ENCODE measurements around the gene HERPUD1.

DNA sequence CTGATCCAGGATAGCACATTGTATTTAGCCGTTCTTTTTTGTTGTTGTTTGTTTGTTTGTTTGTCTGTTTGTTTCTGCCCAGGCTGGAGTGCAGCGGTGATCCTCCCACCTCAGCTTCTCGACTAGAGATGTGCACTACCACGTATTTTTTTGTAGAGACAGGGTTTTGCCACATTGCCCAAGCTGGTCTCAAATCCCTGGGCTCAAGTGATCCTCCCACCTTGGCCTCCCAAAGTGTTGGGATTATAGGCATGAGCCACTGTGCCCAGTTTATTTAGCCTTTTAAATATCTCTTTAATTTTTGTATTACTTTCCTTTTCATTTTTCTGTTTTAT lies 48.2 kb downstream of the HERPUD1 start:
- TF ChIP-seq, protein P1, sequence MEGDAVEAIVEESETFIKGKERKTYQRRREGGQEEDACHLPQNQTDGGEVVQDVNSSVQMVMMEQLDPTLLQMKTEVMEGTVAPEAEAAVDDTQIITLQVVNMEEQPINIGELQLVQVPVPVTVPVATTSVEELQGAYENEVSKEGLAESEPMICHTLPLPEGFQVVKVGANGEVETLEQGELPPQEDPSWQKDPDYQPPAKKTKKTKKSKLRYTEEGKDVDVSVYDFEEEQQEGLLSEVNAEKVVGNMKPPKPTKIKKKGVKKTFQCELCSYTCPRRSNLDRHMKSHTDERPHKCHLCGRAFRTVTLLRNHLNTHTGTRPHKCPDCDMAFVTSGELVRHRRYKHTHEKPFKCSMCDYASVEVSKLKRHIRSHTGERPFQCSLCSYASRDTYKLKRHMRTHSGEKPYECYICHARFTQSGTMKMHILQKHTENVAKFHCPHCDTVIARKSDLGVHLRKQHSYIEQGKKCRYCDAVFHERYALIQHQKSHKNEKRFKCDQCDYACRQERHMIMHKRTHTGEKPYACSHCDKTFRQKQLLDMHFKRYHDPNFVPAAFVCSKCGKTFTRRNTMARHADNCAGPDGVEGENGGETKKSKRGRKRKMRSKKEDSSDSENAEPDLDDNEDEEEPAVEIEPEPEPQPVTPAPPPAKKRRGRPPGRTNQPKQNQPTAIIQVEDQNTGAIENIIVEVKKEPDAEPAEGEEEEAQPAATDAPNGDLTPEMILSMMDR (IDR thresholded peaks at IDR 0.05; ENCODE audit: borderline replicate concordance, extremely low read depth, low read length, poor library complexity, severe bottlenecking) = no peak
- no peak for TF ChIP-seq EZH2 (IDR thresholded peaks at IDR 0.05; ENCODE audit: borderline replicate concordance, low read depth, low read length, severe bottlenecking)
